H7 (cell line): ENCODE measurements around the gene SMAGP. TPM values are rescaled to one million over a fixed set of nuclear protein-coding genes. Genes with fewer than 3 reads are reported as not detected.

ENCODE experiments used
- DNase-seq: peaks from one replicate; pipeline ENCODE4 v3.0.0; 2012
- H3K27me3 ChIP-seq: 2 replicates; pipeline ENCODE4 v1.6.0; 2011; ENCODE audit warnings: mild to moderate bottlenecking, low read length; ENCODE audit not compliant: control insufficient read depth, insufficient read depth
- H3K36me3 ChIP-seq: replicated peaks from 2 replicates; pipeline ENCODE4 v1.5.1; 2011; ENCODE audit warnings: low read length; ENCODE audit not compliant: control insufficient read depth, insufficient read depth
- H3K4me3 ChIP-seq: 2 replicates; pipeline ENCODE4 v1.5.1; 2011; ENCODE audit warnings: low read depth, mild to moderate bottlenecking, control low read depth, low read length, moderate library complexity; ENCODE audit not compliant: insufficient read depth
- total RNA-seq: library from RNA; depleted of rRNA; stranded (reverse); fragments of >200 nt; shearing (Covaris generic); gene quantifications from 2 replicates; pipeline ENCODE4 v1.2.3, GENCODE V29; 2014; rRNA removed

Gene SMAGP
- total RNA-seq, 1 experiment from 2014 or later, result 10.1 TPM

DNA sequence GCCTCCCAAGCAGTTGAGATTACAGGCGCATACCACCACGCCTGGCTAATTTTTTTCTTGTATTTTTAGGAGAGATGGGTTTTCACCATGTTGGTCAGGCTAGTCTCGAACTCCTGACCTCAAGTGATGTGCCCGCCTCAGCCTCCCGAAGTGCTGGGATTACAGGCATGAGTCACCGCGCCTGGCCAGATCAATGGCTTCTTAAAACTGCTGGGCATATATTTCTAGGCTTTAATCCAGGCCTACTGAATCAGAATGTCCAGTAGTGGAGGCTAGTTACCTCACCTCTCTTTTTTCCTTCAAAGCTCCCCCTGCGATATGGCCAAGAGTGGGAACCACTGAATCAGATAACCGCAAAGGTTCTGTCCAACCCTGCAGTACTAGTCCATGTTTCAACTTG, 69.4 kb downstream of the SMAGP start:
- DNase-seq, result no peak
- H3K36me3 ChIP-seq, result no peaks in the 10 kb centered on the region; the same call in 1 of the 2 replicates
- no peak overlapping the region for H3K4me3 ChIP-seq
- no peaks in the 10 kb centered on the region for H3K27me3 ChIP-seq

DNA sequence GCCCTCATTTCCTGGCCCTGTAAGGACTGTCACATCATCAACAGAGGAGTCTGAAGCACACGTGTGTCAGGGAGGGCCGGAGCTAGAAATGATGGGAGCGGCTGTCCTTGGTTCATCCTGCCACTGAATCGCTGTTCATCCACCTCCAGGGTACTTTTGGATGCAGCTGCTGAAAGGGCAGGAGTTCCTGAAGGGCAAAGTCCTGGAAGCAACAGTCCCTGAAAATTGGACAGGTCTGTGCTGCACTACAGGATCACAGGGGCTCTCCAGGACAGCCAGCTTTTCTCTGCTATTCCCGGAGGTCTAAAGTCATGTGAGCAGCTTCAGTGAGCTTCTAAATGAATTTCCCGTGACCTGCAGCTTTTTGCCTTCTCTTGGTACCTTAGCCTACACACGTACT, 70.1 kb downstream of the SMAGP start:
- H3K4me3 ChIP-seq, result no peak overlapping the region
- H3K27me3 ChIP-seq, result no peaks in the 10 kb centered on the region
- peak; percentile 26 for DNase-seq
- no peaks in the 10 kb centered on the region; the same call in 1 of the 2 replicates for H3K36me3 ChIP-seq

- H3K36me3 ChIP-seq, result no peaks in the 10 kb centered on the region; the same call in 1 of the 2 replicates
- DNase-seq, result peak; percentile 45
- no peaks in the 10 kb centered on the region for H3K27me3 ChIP-seq
- H3K4me3 ChIP-seq, result no peak overlapping the region
Measured at GRCh38 chr12:51199366-51199945, 70.8 kb downstream of the SMAGP start.

- DNase-seq, result peak; percentile 41
- Histone ChIP-seq H3K36me3 (no peaks in the 10 kb centered on the region; the same call in 1 of the 2 replicates), H3K4me3 (no peak overlapping the region), H3K27me3 (no peaks in the 10 kb centered on the region)
Measured at GRCh38 chr12:51198568-51199365, 71.4 kb downstream of the SMAGP start.

DNA sequence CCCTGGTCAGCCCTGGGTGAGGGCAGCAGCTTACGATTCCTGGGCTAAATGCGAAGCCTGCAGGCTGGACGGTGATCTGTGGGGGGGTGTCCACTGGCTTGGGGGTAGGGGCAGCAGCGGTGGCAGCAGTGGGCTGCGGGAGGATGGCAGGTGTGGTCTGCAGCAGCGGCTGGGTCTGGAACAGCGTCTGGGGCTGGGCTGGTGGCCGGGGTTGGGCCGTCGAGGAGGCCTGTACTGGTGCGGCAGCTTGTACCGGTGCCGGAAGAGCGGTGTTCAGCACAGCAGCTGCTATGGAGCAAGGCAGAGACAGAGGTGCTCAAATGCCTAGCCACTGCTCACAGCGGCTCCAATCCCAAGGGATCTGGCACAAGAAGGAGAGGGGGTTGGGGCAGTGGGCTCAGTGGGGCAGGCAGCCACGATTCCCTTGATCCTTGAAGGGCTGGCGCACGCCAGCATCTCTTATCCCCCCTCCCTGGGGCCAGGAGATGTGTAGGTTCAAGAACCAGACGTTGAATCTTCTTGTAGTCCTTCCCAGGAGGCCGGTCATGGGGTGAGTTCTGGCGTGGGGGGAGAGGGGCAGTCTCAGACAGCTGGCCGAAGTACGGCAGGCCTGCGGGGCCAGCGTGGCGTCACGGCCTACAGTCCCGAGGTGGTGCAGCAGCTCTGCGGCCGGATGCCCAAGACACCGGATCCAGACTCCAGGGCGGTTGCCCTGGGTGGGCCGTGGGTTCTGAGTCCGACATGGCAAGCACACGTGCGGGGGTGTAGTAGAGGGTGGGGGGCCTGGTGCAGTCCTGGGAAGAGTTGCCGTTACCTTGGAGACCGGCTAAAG, 72.3 kb downstream of the SMAGP start:
- DNase-seq, result peak; percentile 53
- H3K36me3 ChIP-seq, result no peaks in the 10 kb centered on the region
- H3K4me3 ChIP-seq, result no peak overlapping the region
- no peaks in the 10 kb centered on the region for H3K27me3 ChIP-seq

GRCh38 chr12:51196547-51196946, 73.7 kb downstream of the SMAGP start:
- Histone ChIP-seq H3K4me3 (no peak overlapping the region), H3K27me3 (no peaks in the 10 kb centered on the region), H3K36me3 (no peaks in the 10 kb centered on the region)
- DNase-seq, result peak; percentile 31

GRCh38 chr12:51195841-51196240, 74.4 kb downstream of the SMAGP start:
- no peaks in the 10 kb centered on the region for H3K36me3 ChIP-seq
- no peaks in the 10 kb centered on the region for H3K27me3 ChIP-seq
- no peak overlapping the region for H3K4me3 ChIP-seq
- peak; percentile 42 for DNase-seq

Other genes with a start within 250 kb of the SMAGP start
- 44.9 and 53.0 TPM in 2 replicates for gene SLC11A2, start 244.0 kb downstream of the SMAGP start, total RNA-seq
- gene LETMD1, start 222.1 kb downstream of the SMAGP start, total RNA-seq, result 39.9 and 45.5 TPM in 2 replicates
- 22.2 and 24.7 TPM in 2 replicates for gene CSRNP2, start 186.8 kb downstream of the SMAGP start, total RNA-seq
- 11.8 and 16.0 TPM in 2 replicates for gene TFCP2, start 97.3 kb downstream of the SMAGP start, total RNA-seq
- gene POU6F1, start 52.4 kb downstream of the SMAGP start, total RNA-seq, result 8.3 and 11.8 TPM in 2 replicates
- 47.1 and 56.8 TPM in 2 replicates for gene DAZAP2, start 31.6 kb downstream of the SMAGP start, total RNA-seq
- 0.14 TPM in 1 of 2 replicates, not detected in the other for gene BIN2, start 53.8 kb upstream of the SMAGP start, total RNA-seq
- gene CELA1, start 76.3 kb upstream of the SMAGP start, total RNA-seq, result not detected in 2 replicates
- 22.8 and 37.0 TPM in 2 replicates for gene GALNT6, start 121.0 kb upstream of the SMAGP start, total RNA-seq
- 3.9 and 4.6 TPM in 2 replicates for gene SLC4A8, start 154.4 kb upstream of the SMAGP start, total RNA-seq